Glutamatergic neuron (in vitro differentiated cells): ENCODE measurements around the gene TRAK2. TPM values are rescaled to one million over a fixed set of nuclear protein-coding genes. Genes with fewer than 3 reads are reported as not detected.

Experiments used
- DNase-seq: peaks from one replicate; pipeline ENCODE4 v3.0.0; 2022
- H3K27ac Mint-ChIP-seq: one replicate; pipeline ENCODE4 v1.8.0; 2020; ENCODE audit warnings: mild to moderate bottlenecking, mixed read lengths, inconsistent platforms; ENCODE audit not compliant: unreplicated experiment
- H3K27me3 Mint-ChIP-seq: one replicate; pipeline ENCODE4 v1.8.0; 2020; ENCODE audit warnings: mild to moderate bottlenecking, moderate library complexity, mixed read lengths, inconsistent platforms; ENCODE audit not compliant: unreplicated experiment
- H3K36me3 Mint-ChIP-seq: one replicate; pipeline ENCODE4 v1.8.0; 2020; ENCODE audit warnings: mild to moderate bottlenecking, mixed read lengths, inconsistent platforms; ENCODE audit not compliant: unreplicated experiment
- H3K4me1 Mint-ChIP-seq: one replicate; pipeline ENCODE4 v1.8.0; 2020; ENCODE audit warnings: mild to moderate bottlenecking, low read depth, mixed read lengths, inconsistent platforms; ENCODE audit not compliant: unreplicated experiment
- H3K4me3 Mint-ChIP-seq: one replicate; pipeline ENCODE4 v1.8.0; 2020; ENCODE audit warnings: mild to moderate bottlenecking, mixed read lengths, inconsistent platforms; ENCODE audit not compliant: unreplicated experiment
- H3K9me3 Mint-ChIP-seq: one replicate; pipeline ENCODE4 v1.8.0; 2020; ENCODE audit warnings: mild to moderate bottlenecking, moderate library complexity, mixed read lengths, inconsistent platforms; ENCODE audit not compliant: unreplicated experiment
- CTCF ChIP-seq: fragments of 200-600 bp; sonication (generic); IDR thresholded peaks from one replicate; pipeline ENCODE4 v1.5.0; 2021; ENCODE audit not compliant: partially characterized antibody, unreplicated experiment
- total RNA-seq: library from RNA; stranded (reverse); fragmentation: NEBNext Ultra II Directional; extraction: Animal tissue kit (Norgen Biotek cat#: 25700); gene quantifications from one replicate; pipeline ENCODE4 v1.2.1, GENCODE V29; 2021; ENCODE audit not compliant: unreplicated experiment

Gene TRAK2
- total RNA-seq, 1 donor from 2014 or later = 58.9 TPM

- Mint-ChIP-seq H3K36me3 (peaks cover 23% of the 10 kb centered on the region), H3K27ac (no peak overlapping the region)
- peak; percentile 69 for TF ChIP-seq CTCF
These were observed 87.2 kb downstream of the TRAK2 start for GRCh38 chr2:201363857-201364560.

GRCh38 chr2:201362396-201362795 lies 88.9 kb downstream of the TRAK2 start:
- TF ChIP-seq CTCF = no peak
- Mint-ChIP-seq H3K9me3 (no peaks in the 10 kb centered on the region), H3K27ac (no peak overlapping the region), H3K36me3 (peaks cover 24% of the 10 kb centered on the region), H3K4me3 (no peak overlapping the region), H3K27me3 (no peaks in the 10 kb centered on the region), H3K4me1 (no peaks in the 10 kb centered on the region)
- DNase-seq = no peak

More at GRCh38 chr2:201363857-201364560, 87.2 kb downstream of the TRAK2 start:
- no peaks in the 10 kb centered on the region for H3K4me1 Mint-ChIP-seq
- H3K27me3 Mint-ChIP-seq = no peaks in the 10 kb centered on the region
- H3K9me3 Mint-ChIP-seq = peaks cover 2% of the 10 kb centered on the region
- no peak for DNase-seq
- no peak overlapping the region for H3K4me3 Mint-ChIP-seq

GRCh38 chr2:201361078-201361733 lies 90.1 kb downstream of the TRAK2 start:
- Mint-ChIP-seq H3K9me3 (no peaks in the 10 kb centered on the region), H3K36me3 (peaks cover 24% of the 10 kb centered on the region), H3K27ac (no peak overlapping the region), H3K4me1 (no peaks in the 10 kb centered on the region), H3K27me3 (no peaks in the 10 kb centered on the region), H3K4me3 (no peak overlapping the region)
- no peak for TF ChIP-seq CTCF
- DNase-seq = no peak

- Mint-ChIP-seq H3K9me3 (no peaks in the 10 kb centered on the region), H3K27me3 (no peaks in the 10 kb centered on the region), H3K27ac (no peak overlapping the region), H3K4me3 (no peak overlapping the region), H3K36me3 (peaks cover 24% of the 10 kb centered on the region), H3K4me1 (no peaks in the 10 kb centered on the region)
- TF ChIP-seq CTCF = no peak
- no peak for DNase-seq
These were observed 91.0 kb downstream of the TRAK2 start for GRCh38 chr2:201360256-201360655.

- Mint-ChIP-seq H3K27ac (no peak overlapping the region), H3K4me1 (no peaks in the 10 kb centered on the region), H3K4me3 (no peak overlapping the region), H3K9me3 (no peaks in the 10 kb centered on the region), H3K36me3 (peaks cover 20% of the 10 kb centered on the region), H3K27me3 (no peaks in the 10 kb centered on the region)
- DNase-seq = no peak
- TF ChIP-seq CTCF = no peak
These were observed 92.6 kb downstream of the TRAK2 start for GRCh38 chr2:201358684-201359083.
